ENCODE measurements around the gene MBLAC1. TPM values are rescaled to one million over a fixed set of nuclear protein-coding genes. Genes with fewer than 3 reads are reported as not detected.

MBLAC1 gene
- total RNA-seq, 1 donor from 2014 or later, result 2.1 TPM

DNA sequence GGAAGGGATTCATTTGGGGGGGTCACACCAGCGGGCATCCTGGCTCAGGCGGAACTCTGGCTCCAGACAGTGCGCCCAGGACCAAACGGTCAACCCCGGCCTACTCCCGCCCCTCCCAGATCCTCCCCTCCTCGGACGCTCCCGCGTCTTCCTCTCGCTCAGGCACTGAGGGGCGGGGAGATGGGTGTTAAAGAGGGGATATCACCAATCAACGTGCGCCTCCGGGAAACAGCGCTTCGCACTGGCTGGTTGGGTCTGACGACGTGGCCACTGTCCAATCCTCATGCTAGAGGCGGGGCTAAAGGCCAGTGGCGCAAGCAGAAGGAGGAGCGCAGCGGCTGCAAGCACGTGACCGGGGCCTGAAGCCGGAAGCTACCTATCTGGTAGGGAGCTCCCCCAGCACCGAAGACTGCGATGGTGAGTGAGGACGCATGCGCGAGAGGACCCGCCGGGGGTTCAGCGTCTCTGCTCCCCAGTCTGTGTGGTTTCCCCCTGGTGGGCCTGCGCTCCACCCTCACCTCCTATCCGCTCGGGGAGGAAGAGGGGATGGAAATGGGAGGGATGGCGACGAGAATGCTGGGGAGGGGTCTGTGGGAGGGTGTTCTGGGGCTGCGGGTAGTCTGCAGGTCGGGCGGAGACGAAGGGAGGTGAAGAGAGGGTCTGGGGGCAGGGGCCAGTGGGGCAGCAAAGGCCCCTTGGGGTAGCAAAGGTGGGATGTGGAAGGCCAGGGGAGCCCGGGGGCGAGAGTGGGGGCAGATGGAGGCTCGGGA, 22.0 kb downstream of the MBLAC1 start, which contains the start of gene LAMTOR4:
Gene LAMTOR4, plus strand, starts transcription at position 360 of the 770 bp plus-strand sequence. Its CDS starts 55 bp downstream, at position 415.
- TF ChIP-seq, protein P1, sequence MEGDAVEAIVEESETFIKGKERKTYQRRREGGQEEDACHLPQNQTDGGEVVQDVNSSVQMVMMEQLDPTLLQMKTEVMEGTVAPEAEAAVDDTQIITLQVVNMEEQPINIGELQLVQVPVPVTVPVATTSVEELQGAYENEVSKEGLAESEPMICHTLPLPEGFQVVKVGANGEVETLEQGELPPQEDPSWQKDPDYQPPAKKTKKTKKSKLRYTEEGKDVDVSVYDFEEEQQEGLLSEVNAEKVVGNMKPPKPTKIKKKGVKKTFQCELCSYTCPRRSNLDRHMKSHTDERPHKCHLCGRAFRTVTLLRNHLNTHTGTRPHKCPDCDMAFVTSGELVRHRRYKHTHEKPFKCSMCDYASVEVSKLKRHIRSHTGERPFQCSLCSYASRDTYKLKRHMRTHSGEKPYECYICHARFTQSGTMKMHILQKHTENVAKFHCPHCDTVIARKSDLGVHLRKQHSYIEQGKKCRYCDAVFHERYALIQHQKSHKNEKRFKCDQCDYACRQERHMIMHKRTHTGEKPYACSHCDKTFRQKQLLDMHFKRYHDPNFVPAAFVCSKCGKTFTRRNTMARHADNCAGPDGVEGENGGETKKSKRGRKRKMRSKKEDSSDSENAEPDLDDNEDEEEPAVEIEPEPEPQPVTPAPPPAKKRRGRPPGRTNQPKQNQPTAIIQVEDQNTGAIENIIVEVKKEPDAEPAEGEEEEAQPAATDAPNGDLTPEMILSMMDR (conservative IDR thresholded peaks at IDR 0.05), result no peak
- no peaks in the 10 kb centered on the region for H3K27me3 Mint-ChIP-seq (ENCODE audit: low read depth)
- peaks cover 7% of the 10 kb centered on the region for H3K36me3 Mint-ChIP-seq (ENCODE audit: low read depth)
- H3K4me1 Mint-ChIP-seq, result peaks cover 25% of the 10 kb centered on the region
- peak within 1 kb of the TSS; percentile 89 for H3K27ac Mint-ChIP-seq (ENCODE audit: unreplicated experiment)
- H3K9me3 Mint-ChIP-seq, result no peaks in the 10 kb centered on the region
- DNase-seq (ENCODE audit: low read depth, low spot score), result peak; percentile 93
- peak within 1 kb of the TSS; percentile 97 for H3K4me3 Mint-ChIP-seq

DNA sequence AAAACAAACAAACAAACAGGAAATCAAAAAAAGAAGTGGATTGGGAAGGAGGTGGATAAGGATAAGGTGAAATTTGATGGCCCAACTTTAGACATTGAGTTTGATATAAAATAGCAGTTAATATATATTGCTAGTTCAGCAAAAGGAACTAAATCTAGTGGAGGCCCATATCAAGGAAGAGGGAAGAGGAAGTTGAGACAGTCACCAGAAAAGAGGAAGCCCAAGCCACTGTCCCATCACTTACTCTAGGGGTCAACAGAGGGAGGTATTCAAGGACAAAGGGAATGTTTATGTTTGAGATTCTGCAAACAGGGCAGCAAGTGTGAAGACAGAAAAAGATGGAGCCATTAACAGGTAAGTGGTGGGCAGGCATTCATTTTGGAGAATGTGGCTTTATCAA, 25.6 kb downstream of the MBLAC1 start:
- peaks cover 7% of the 10 kb centered on the region for H3K36me3 Mint-ChIP-seq (ENCODE audit: low read depth)
- peak overlapping the region; percentile 36 for H3K4me3 Mint-ChIP-seq
- TF ChIP-seq, protein P1 (conservative IDR thresholded peaks at IDR 0.05), result no peak
- H3K27ac Mint-ChIP-seq (ENCODE audit: unreplicated experiment), result no peak overlapping the region
- H3K27me3 Mint-ChIP-seq (ENCODE audit: low read depth), result no peaks in the 10 kb centered on the region
- DNase-seq (ENCODE audit: low read depth, low spot score), result no peak
- no peaks in the 10 kb centered on the region for H3K9me3 Mint-ChIP-seq
- H3K4me1 Mint-ChIP-seq, result peaks cover 35% of the 10 kb centered on the region

DNA sequence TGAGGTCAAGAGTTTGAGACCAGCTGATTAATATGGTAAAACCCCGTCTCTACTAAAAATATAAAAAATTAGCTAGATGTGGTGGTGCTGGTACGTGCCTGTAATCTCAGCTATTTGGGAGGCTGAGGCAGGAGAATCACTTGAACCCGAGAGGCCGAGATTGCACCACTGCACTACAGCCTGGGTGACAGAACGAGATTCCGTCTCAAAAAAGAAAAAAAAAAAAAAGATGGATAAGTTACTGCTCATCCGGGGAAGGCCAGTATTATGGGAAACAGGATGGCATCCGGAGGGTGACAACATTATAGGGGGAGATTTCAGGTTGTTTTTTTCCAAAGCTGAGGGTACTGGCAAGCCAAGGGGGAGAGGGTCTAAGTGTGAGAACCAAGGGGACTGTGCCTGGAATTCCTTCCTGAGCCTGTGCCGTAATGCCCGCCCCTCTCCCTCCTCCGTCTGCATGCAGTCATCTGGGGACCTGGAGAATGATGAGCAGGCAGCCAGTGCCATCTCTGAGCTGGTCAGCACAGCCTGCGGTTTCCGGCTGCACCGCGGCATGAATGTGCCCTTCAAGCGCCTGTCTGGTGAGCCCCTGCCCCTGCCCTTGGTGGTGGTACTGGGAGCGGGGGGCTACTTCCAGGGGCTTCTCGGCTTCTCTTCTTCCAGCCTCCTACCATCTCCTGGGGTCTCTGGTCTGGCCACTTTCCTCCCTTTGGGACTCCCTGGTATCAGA, 26.3 kb downstream of the MBLAC1 start:
- H3K36me3 Mint-ChIP-seq (ENCODE audit: low read depth), result peaks cover 7% of the 10 kb centered on the region

DNA sequence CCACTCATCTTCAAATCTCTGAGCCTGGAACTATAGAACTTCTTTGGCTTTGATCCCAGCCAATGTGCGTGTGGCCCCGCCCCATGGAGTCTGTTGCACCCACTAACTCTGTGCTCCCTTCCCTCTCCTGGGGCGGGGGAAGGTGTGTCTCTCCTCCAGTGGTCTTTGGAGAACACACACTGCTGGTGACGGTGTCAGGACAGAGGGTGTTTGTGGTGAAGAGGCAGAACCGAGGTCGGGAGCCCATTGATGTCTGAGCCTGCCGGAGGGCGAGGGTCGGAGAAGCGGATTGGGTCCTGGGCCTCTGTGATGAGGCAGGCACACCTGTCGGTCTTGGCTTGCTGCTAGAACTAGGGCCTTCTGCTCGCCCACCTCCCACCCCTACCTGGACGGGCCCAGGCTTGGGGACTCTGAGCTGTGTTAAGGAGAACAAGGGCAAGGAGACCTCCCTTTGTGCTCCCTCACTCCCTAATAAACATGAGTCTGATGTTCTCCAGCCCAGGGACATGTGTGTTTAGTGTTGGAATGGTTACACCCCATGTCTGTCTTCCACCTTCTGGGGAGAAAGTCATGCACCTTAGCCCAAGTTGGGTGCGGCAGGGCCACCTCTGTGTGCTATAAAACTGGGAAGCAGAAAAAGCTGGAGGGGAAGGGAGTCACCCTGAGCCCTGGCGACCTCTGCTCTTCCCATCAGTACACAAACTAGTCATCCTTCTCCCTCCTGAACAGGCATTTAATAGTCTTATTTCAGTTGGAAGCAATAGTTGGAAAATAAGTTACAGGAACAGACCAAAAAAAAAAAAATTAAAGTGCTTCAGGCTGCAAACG, 27.2 kb downstream of the MBLAC1 start:
- H3K27me3 Mint-ChIP-seq (ENCODE audit: low read depth), result no peaks in the 10 kb centered on the region
- peaks cover 35% of the 10 kb centered on the region for H3K4me1 Mint-ChIP-seq
- no peaks in the 10 kb centered on the region for H3K9me3 Mint-ChIP-seq
- peaks cover 7% of the 10 kb centered on the region for H3K36me3 Mint-ChIP-seq (ENCODE audit: low read depth)
- peak overlapping the region; percentile 69 for H3K4me3 Mint-ChIP-seq
- DNase-seq (ENCODE audit: low read depth, low spot score), result no peak
- TF ChIP-seq, protein P1 (conservative IDR thresholded peaks at IDR 0.05), result no peak
- H3K27ac Mint-ChIP-seq (ENCODE audit: unreplicated experiment), result no peak overlapping the region

More for the DNA sequence above, 26.3 kb downstream of the MBLAC1 start:
- Mint-ChIP-seq H3K4me1 (peaks cover 40% of the 10 kb centered on the region), H3K4me3 (peak overlapping the region; percentile 47), H3K27me3 (ENCODE audit: low read depth) (no peaks in the 10 kb centered on the region), H3K27ac (ENCODE audit: unreplicated experiment) (no peak overlapping the region), H3K9me3 (no peaks in the 10 kb centered on the region)
- TF ChIP-seq, protein P1 (conservative IDR thresholded peaks at IDR 0.05), result no peak
- no peak for DNase-seq (ENCODE audit: low read depth, low spot score)

Measured in neural crest cell (in vitro differentiated cells).